ENCODE data around the gene SLC41A3.

The SLC41A3 gene

DNA sequence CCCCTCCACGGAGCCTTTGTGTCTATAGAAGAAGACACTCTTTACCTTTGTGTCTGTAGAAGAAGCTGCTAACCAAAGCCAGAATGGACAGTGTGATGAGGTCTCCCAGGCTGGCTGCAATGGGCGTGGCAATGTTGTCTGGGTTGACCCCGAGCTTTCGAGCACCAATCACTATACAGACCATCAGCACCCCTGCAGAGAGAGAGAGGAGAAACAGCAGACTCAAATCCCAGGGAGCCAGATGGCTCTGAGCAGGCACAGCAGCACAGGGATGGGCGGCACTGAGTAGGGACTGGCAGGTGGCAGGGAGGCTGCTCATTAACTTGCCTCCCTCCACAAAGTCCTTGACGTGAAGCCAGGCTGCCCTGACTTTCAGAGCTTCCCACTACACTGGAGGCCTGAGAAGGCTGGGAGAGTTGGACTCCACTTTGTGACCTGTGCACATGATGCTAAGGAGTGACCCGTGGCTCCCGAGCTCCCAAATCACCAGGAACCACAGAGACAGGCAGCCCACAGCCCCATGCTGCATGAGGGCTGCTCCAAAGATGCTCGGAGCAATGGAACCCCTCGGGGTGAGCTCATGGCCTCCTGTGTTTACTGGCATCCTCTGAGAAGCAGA lies 61.1 kb downstream of the SLC41A3 start:
- no peak for DNase-seq
- H3K9me3 ChIP-seq (replicated peaks; ENCODE audit: insufficient read depth, low read length) = no peaks in the 10 kb centered on the region
- no peaks in the 10 kb centered on the region for H3K36me3 ChIP-seq (replicated peaks; ENCODE audit: insufficient read depth, low read length)
- no peaks in the 10 kb centered on the region for H3K79me2 ChIP-seq (ENCODE audit: low read length)
- H3K27me3 ChIP-seq (replicated peaks; ENCODE audit: insufficient read depth, low read length) = no peaks in the 10 kb centered on the region
- no peak overlapping the region for H3K27ac ChIP-seq (ENCODE audit: low read length)
- H3K9me2 ChIP-seq (replicated peaks; ENCODE audit: insufficient read depth, low read length) = no peaks in the 10 kb centered on the region
- H3K4me1 ChIP-seq (ENCODE audit: low read length) = no peaks in the 10 kb centered on the region
- no peaks in the 10 kb centered on the region for H4K20me1 ChIP-seq (ENCODE audit: insufficient read depth, low read length)
- no peaks in the 10 kb centered on the region for H3F3A ChIP-seq (ENCODE audit: insufficient read depth, low read length)
- no peak overlapping the region for H3K9ac ChIP-seq (ENCODE audit: low read length)
- no peak overlapping the region for H2AFZ ChIP-seq (ENCODE audit: low read length)
- no peak overlapping the region for H3K4me2 ChIP-seq (ENCODE audit: low read depth, low read length)
- H3K4me3 ChIP-seq (ENCODE audit: low read length) = no peak overlapping the region
- TF ChIP-seq, protein P1, sequence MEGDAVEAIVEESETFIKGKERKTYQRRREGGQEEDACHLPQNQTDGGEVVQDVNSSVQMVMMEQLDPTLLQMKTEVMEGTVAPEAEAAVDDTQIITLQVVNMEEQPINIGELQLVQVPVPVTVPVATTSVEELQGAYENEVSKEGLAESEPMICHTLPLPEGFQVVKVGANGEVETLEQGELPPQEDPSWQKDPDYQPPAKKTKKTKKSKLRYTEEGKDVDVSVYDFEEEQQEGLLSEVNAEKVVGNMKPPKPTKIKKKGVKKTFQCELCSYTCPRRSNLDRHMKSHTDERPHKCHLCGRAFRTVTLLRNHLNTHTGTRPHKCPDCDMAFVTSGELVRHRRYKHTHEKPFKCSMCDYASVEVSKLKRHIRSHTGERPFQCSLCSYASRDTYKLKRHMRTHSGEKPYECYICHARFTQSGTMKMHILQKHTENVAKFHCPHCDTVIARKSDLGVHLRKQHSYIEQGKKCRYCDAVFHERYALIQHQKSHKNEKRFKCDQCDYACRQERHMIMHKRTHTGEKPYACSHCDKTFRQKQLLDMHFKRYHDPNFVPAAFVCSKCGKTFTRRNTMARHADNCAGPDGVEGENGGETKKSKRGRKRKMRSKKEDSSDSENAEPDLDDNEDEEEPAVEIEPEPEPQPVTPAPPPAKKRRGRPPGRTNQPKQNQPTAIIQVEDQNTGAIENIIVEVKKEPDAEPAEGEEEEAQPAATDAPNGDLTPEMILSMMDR (IDR thresholded peaks at IDR 0.05; ENCODE audit: low read length) = no peak
- TF ChIP-seq EZH2 (optimal IDR thresholded peaks at IDR 0.05; ENCODE audit: low read depth, low read length) (no peak), EZH2phosphoT487 (IDR thresholded peaks at IDR 0.05; ENCODE audit: low read length) (no peak)

DNA sequence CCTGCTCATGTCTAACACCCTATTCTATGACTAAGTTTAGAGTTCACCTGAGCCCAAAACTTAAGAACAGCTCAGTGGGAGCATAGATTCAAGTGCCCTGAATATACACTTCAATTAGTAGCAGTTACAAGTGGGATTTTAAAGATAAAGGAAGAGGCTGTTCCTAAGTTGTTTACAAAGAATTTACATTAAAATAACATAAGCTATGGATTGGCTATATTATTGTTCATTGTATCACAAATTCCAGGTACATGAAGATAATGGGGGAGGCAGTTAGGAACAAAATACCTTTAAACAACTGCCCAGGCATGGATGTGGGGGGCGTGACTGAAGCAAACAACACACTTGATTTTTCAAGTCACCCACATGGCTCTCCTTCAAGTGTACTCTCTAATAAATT lies 62.2 kb downstream of the SLC41A3 start:
- H4K20me1 ChIP-seq (ENCODE audit: insufficient read depth, low read length) = no peaks in the 10 kb centered on the region
- no peak overlapping the region for H3K27ac ChIP-seq (ENCODE audit: low read length)
- no peak for DNase-seq
- H2AFZ ChIP-seq (ENCODE audit: low read length) = no peak overlapping the region
- no peaks in the 10 kb centered on the region for H3K9me3 ChIP-seq (replicated peaks; ENCODE audit: insufficient read depth, low read length)
- no peak overlapping the region for H3K4me2 ChIP-seq (ENCODE audit: low read depth, low read length)
- no peaks in the 10 kb centered on the region for H3K9me2 ChIP-seq (replicated peaks; ENCODE audit: insufficient read depth, low read length)
- H3K9ac ChIP-seq (ENCODE audit: low read length) = no peak overlapping the region
- no peak for TF ChIP-seq EZH2phosphoT487 (IDR thresholded peaks at IDR 0.05; ENCODE audit: low read length)
- TF ChIP-seq EZH2 (optimal IDR thresholded peaks at IDR 0.05; ENCODE audit: low read depth, low read length) = no peak
- TF ChIP-seq, protein P1 (IDR thresholded peaks at IDR 0.05; ENCODE audit: low read length) = no peak
- no peak overlapping the region for H3K4me3 ChIP-seq (ENCODE audit: low read length)
- no peaks in the 10 kb centered on the region for H3K36me3 ChIP-seq (replicated peaks; ENCODE audit: insufficient read depth, low read length)
- H3F3A ChIP-seq (ENCODE audit: insufficient read depth, low read length) = no peaks in the 10 kb centered on the region
- H3K27me3 ChIP-seq (replicated peaks; ENCODE audit: insufficient read depth, low read length) = no peaks in the 10 kb centered on the region
- H3K79me2 ChIP-seq (ENCODE audit: low read length) = no peaks in the 10 kb centered on the region
- no peaks in the 10 kb centered on the region for H3K4me1 ChIP-seq (ENCODE audit: low read length)

DNA sequence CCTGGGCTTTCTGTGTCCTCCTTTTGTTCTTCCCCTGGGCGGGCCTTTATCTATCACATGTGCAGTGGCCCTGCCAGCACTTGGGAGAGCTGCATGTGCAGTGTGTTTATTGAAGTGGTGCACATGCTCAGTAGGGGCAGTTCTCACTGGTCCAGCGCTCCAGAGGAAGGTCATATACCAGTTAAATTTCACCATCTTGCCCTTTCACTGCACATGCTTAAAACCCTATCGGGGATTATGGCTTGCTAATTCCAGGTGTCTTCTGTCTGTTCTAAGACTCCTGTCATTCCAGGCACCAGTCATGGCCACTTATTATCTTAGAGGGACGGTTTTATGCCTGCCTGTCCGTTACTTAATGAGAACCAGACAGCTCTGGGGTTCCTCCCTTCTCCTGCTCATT lies 62.7 kb downstream of the SLC41A3 start:
- H3K4me1 ChIP-seq (ENCODE audit: low read length) = no peaks in the 10 kb centered on the region
- H2AFZ ChIP-seq (ENCODE audit: low read length) = no peak overlapping the region
- TF ChIP-seq EZH2phosphoT487 (IDR thresholded peaks at IDR 0.05; ENCODE audit: low read length) = no peak
- TF ChIP-seq, protein P1 (IDR thresholded peaks at IDR 0.05; ENCODE audit: low read length) = no peak
- TF ChIP-seq EZH2 (optimal IDR thresholded peaks at IDR 0.05; ENCODE audit: low read depth, low read length) = no peak
- H3K9me2 ChIP-seq (replicated peaks; ENCODE audit: insufficient read depth, low read length) = no peaks in the 10 kb centered on the region
- DNase-seq = no peak
- no peaks in the 10 kb centered on the region for H4K20me1 ChIP-seq (ENCODE audit: insufficient read depth, low read length)
- no peak overlapping the region for H3K4me2 ChIP-seq (ENCODE audit: low read depth, low read length)
- no peaks in the 10 kb centered on the region for H3K9me3 ChIP-seq (replicated peaks; ENCODE audit: insufficient read depth, low read length)
- no peaks in the 10 kb centered on the region for H3K27me3 ChIP-seq (replicated peaks; ENCODE audit: insufficient read depth, low read length)
- H3K36me3 ChIP-seq (replicated peaks; ENCODE audit: insufficient read depth, low read length) = no peaks in the 10 kb centered on the region
- H3F3A ChIP-seq (ENCODE audit: insufficient read depth, low read length) = no peaks in the 10 kb centered on the region
- H3K27ac ChIP-seq (ENCODE audit: low read length) = no peak overlapping the region
- H3K79me2 ChIP-seq (ENCODE audit: low read length) = no peaks in the 10 kb centered on the region
- no peak overlapping the region for H3K4me3 ChIP-seq (ENCODE audit: low read length)
- no peak overlapping the region for H3K9ac ChIP-seq (ENCODE audit: low read length)
